OCI-LY3 (cell line): ENCODE results near the gene KRTAP19-1.

ENCODE experiments used
- EZH2phosphoT487 ChIP-seq: fragments of 200-600 bp; shearing (Covaris generic); IDR thresholded peaks from 2 replicates; pipeline ENCODE4 v1.6.1; 2018; ENCODE audit warnings: antibody characterized with exemption, mixed run types, low read depth
- TF ChIP-seq, protein P1 (sequence below): fragments of 200-600, 300-600 bp; sonication (generic); IDR thresholded peaks from 2 replicates; pipeline ENCODE4 v1.5.1; 2014; ENCODE audit warnings: antibody characterized with exemption, low read length, low read depth

DNA sequence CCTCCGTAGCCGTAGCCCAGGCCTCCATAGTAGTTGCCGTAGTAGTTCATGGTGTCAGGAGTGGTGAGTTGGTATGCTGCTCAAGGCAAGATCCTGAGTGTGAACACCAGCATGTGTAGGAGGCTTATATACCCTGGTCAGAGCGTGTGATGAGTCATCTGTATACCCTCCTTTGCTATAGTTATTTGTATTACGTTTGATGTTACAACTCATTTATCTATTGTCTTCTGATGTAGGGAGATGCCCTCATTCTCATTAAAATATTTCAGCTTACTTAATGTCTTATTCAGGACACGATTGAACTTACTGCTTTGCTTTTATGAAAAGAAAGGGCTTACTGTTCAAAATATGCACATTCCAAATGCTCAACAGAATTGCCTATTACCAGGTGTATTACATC lies 21.9 kb upstream of the KRTAP19-1 start, which contains the start of gene KRTAP19-5:
- TF ChIP-seq, protein P1, sequence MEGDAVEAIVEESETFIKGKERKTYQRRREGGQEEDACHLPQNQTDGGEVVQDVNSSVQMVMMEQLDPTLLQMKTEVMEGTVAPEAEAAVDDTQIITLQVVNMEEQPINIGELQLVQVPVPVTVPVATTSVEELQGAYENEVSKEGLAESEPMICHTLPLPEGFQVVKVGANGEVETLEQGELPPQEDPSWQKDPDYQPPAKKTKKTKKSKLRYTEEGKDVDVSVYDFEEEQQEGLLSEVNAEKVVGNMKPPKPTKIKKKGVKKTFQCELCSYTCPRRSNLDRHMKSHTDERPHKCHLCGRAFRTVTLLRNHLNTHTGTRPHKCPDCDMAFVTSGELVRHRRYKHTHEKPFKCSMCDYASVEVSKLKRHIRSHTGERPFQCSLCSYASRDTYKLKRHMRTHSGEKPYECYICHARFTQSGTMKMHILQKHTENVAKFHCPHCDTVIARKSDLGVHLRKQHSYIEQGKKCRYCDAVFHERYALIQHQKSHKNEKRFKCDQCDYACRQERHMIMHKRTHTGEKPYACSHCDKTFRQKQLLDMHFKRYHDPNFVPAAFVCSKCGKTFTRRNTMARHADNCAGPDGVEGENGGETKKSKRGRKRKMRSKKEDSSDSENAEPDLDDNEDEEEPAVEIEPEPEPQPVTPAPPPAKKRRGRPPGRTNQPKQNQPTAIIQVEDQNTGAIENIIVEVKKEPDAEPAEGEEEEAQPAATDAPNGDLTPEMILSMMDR: no peak
- TF ChIP-seq EZH2phosphoT487: no peak
